ENCODE results near the gene TFEB. TPM values are rescaled to one million over a fixed set of nuclear protein-coding genes. Genes with fewer than 3 reads are reported as not detected.

TFEB gene
- polyA plus RNA-seq, 1 donor (not counting 4 experiments of a cell fraction or from before 2014, with no cell fraction given), result 4.3 TPM

DNA sequence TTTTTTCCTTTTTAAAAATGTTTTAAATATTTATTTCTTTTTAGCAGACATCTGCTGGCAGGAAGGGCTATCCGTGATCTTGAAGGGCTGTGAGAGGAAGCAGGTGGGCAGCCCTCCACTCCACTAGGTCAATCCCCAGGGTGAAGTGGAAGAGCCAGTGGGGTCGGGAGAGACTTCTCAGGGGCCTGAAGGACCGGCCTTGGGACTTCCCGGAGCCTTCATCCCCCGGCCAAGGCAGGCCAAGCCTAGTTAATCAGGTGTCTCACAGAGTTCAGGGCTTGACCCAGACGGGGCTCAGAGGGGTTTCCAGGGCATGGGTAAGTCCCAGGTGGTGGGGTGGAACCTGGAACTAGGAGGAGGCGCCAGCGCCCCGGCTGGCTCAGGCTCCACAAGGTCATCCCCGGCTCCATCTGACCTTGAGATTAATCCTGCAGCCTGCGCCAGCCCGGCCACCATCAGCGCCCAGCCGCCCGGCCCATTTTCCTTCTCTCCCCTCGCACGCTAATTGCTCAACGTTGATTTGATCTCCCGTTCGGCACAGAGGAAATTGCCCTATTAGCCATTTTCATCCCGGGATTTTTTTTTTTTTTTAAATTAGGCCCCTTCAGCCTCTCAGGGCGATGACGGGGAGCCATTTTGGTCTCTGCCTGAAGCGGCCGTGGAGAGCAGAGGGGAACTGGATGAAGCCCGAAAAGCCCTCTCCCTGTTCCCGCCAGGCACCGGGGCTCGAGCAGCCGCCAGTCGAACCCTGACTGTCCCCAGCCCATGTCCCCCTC, 52.7 kb downstream of the TFEB start:
- FAIRE-seq (no peak), DNase-seq (ENCODE audit: low read depth, low spot score) (no peak)
- no peaks in the 10 kb centered on the region for H3K27me3 ChIP-seq (ENCODE audit: control insufficient read depth, extremely low read depth, insufficient read depth, low read length)
- peak overlapping the region in 1 of 3 experiments; percentile 56 for H3K4me3 ChIP-seq (ENCODE audit: control insufficient read depth in 2 of 3, extremely low read depth in 1 of 3, insufficient read depth in 2 of 3, low read depth in 1 of 3, low read length in 3 of 3)
- H3K9me3 ChIP-seq (ENCODE audit: control insufficient read depth, low read depth, low read length), result no peaks in the 10 kb centered on the region
- H3K36me3 ChIP-seq (ENCODE audit: control insufficient read depth in 2 of 2, extremely low read depth in 1 of 2, insufficient read depth in 2 of 2, low read length in 2 of 2), result peaks cover 0 to 2% of the 10 kb centered on the region in 2 experiments
- H3K9ac ChIP-seq (ENCODE audit: control insufficient read depth, extremely low read depth, insufficient read depth, low read length), result peak overlapping the region; percentile 54
- no peaks in the 10 kb centered on the region for H4K20me1 ChIP-seq (ENCODE audit: control insufficient read depth, extremely low read depth, insufficient read depth, low read length)
- H3K4me2 ChIP-seq (ENCODE audit: control insufficient read depth, extremely low read depth, insufficient read depth, low read depth, low read length), result peak overlapping the region; percentile 64
- dilution Hi-C loops (cut with MboI; ENCODE audit: extremely low pct_ligation_motif_present, low sequenced_read_pairs), result no loop called here
- no peaks in the 10 kb centered on the region for H3K79me2 ChIP-seq (ENCODE audit: control insufficient read depth, insufficient read depth, low read length)
- H3K27ac ChIP-seq (ENCODE audit: control insufficient read depth, insufficient read depth, low read length), result no peak overlapping the region
- TF ChIP-seq, protein P1, sequence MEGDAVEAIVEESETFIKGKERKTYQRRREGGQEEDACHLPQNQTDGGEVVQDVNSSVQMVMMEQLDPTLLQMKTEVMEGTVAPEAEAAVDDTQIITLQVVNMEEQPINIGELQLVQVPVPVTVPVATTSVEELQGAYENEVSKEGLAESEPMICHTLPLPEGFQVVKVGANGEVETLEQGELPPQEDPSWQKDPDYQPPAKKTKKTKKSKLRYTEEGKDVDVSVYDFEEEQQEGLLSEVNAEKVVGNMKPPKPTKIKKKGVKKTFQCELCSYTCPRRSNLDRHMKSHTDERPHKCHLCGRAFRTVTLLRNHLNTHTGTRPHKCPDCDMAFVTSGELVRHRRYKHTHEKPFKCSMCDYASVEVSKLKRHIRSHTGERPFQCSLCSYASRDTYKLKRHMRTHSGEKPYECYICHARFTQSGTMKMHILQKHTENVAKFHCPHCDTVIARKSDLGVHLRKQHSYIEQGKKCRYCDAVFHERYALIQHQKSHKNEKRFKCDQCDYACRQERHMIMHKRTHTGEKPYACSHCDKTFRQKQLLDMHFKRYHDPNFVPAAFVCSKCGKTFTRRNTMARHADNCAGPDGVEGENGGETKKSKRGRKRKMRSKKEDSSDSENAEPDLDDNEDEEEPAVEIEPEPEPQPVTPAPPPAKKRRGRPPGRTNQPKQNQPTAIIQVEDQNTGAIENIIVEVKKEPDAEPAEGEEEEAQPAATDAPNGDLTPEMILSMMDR (optimal IDR thresholded peaks at IDR 0.05 in 1 of 3, IDR thresholded peaks at IDR 0.05 in 1 of 3, conservative IDR thresholded peaks at IDR 0.05 in 1 of 3; ENCODE audit: extremely low read depth in 1 of 3, insufficient read depth in 2 of 3, low read length in 3 of 3), result no peak
- TF ChIP-seq EZH2 (IDR thresholded peaks at IDR 0.05; ENCODE audit: low read length), result no peak
- H2AFZ ChIP-seq (ENCODE audit: control insufficient read depth, low read length), result peak overlapping the region; percentile 77
- H3K9me1 ChIP-seq (ENCODE audit: control insufficient read depth, extremely low read depth, insufficient read depth, low read length), result no peaks in the 10 kb centered on the region
- H3K4me1 ChIP-seq (ENCODE audit: control insufficient read depth, extremely low read depth, insufficient read depth, low read length), result peaks cover 2% of the 10 kb centered on the region

DNA sequence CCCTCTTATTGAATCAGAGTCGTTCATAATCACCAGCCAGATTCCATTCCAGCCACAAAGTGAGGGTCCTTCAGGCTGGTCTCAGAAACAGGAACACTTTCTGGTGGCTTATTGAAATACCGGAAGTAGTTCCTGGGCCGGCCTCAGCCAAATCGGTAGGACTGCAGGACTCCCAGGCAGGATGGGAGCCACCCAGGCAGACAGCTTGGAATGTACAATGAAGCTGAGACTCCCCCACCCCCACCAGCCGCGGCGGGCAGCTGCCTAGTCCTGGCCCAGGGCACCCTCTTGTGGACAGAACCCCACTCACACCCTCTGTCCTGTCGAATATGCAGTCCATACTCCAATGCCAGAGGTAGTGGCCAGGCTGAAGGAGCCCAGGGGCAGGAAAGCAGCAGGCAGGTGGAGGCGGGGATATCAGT, 53.3 kb downstream of the TFEB start:
- TF ChIP-seq EZH2 (IDR thresholded peaks at IDR 0.05; ENCODE audit: low read length), result no peak
- TF ChIP-seq, protein P1 (optimal IDR thresholded peaks at IDR 0.05 in 1 of 3, IDR thresholded peaks at IDR 0.05 in 1 of 3, conservative IDR thresholded peaks at IDR 0.05 in 1 of 3; ENCODE audit: extremely low read depth in 1 of 3, insufficient read depth in 2 of 3, low read length in 3 of 3), result peak; percentile 87 to 97 (median 89)
- H3K9ac ChIP-seq (ENCODE audit: control insufficient read depth, extremely low read depth, insufficient read depth, low read length), result no peak overlapping the region
- FAIRE-seq (peak; percentile 74), DNase-seq (ENCODE audit: low read depth, low spot score) (peak; percentile 44)
- no peaks in the 10 kb centered on the region for H3K79me2 ChIP-seq (ENCODE audit: control insufficient read depth, insufficient read depth, low read length)
- dilution Hi-C loops (cut with MboI; ENCODE audit: extremely low pct_ligation_motif_present, low sequenced_read_pairs), result no loop called here
- H3K9me3 ChIP-seq (ENCODE audit: control insufficient read depth, low read depth, low read length), result no peaks in the 10 kb centered on the region
- H3K36me3 ChIP-seq (ENCODE audit: control insufficient read depth in 2 of 2, extremely low read depth in 1 of 2, insufficient read depth in 2 of 2, low read length in 2 of 2), result peaks cover 0 to 2% of the 10 kb centered on the region in 2 experiments
- H3K4me2 ChIP-seq (ENCODE audit: control insufficient read depth, extremely low read depth, insufficient read depth, low read depth, low read length), result no peak overlapping the region
- no peaks in the 10 kb centered on the region for H4K20me1 ChIP-seq (ENCODE audit: control insufficient read depth, extremely low read depth, insufficient read depth, low read length)
- H3K27me3 ChIP-seq (ENCODE audit: control insufficient read depth, extremely low read depth, insufficient read depth, low read length), result no peaks in the 10 kb centered on the region
- no peak overlapping the region for H3K27ac ChIP-seq (ENCODE audit: control insufficient read depth, insufficient read depth, low read length)
- H2AFZ ChIP-seq (ENCODE audit: control insufficient read depth, low read length), result peak overlapping the region; percentile 38
- no peak overlapping the region for H3K4me3 ChIP-seq (ENCODE audit: control insufficient read depth in 2 of 3, extremely low read depth in 1 of 3, insufficient read depth in 2 of 3, low read depth in 1 of 3, low read length in 3 of 3)
- H3K9me1 ChIP-seq (ENCODE audit: control insufficient read depth, extremely low read depth, insufficient read depth, low read length), result no peaks in the 10 kb centered on the region
- peaks cover 2% of the 10 kb centered on the region for H3K4me1 ChIP-seq (ENCODE audit: control insufficient read depth, extremely low read depth, insufficient read depth, low read length)
